NOMO-1 treated with DMSO at 0.1 percent for 48 hours (cell line): ENCODE measurements around the gene AMDHD1.
"Not testable (repeated sequence)": the region's sequence is repeated elsewhere in the genome, so short reads cannot be mapped to it uniquely, and the experiment has no call there.

ENCODE experiments used
- DNase-seq: peaks from one replicate; lab custom pipeline; 2025; ENCODE audit not compliant: unreplicated experiment; lab: John Stamatoyannopoulos, UW

The AMDHD1 gene

DNA sequence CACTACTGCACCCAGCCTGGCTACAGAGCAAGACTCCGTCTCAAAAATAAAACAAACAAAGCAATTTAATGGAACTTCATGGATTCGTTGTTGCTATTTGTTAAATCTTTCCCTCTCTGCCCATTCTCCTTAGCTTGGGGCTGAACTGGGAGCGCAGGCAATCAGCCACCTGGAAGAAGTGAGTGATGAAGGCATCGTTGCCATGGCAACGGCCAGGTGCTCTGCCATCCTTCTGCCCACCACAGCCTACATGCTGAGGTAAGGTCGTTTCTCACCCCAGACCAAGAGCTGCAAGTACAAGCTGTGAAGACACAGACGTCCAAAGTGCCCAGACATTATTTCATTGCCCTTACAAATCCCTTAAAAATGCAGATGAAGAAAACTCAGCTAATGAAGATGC is 19.1 kb downstream of the AMDHD1 start:
- no peak for DNase-seq

DNA sequence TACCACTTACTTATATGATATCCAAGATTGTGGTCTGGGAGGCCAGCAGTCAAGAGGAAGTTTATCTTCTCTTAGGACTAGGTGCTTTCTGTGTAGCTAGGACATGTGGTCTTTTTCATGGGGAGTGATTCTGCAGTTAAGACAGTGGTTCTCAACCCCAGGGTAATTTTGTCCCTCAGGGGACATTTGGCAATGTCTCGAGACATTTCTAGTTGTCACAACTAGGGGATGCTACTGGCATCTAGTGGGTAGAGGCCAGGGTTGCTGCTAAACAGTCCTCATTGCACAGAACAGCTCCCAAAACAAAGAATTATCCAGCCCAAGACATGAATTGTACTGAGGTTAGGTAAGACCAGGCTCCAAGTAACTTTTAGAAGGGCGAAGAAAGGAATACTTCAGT is 20.0 kb downstream of the AMDHD1 start:
- DNase-seq: peak; percentile 63

DNA sequence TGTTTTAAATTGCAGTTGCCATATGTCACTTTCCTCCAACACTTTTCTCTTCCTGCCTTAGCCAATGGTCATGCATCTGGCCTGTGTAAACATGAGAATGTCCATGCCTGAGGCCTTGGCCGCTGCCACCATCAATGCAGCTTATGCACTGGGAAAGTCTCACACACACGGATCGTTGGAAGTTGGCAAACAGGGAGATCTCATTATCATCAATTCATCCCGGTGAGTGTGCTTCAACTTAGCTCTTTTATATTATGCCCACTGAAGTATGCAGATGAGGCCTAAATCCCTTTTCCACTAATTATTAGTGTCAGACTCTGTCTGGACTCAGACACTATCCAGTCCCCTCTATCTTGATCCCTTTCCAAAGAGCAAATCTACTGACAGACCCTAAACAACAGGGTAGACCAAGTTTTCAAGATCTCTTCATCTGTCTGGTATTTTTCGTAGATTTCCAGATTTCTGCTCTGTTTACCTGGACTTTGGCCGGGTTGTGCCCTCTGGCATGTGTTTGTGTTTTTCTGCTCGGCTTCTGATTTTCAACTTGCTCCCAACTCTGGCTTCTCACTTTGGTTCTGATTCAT is 23.2 kb downstream of the AMDHD1 start:
- DNase-seq: no peak

DNA sequence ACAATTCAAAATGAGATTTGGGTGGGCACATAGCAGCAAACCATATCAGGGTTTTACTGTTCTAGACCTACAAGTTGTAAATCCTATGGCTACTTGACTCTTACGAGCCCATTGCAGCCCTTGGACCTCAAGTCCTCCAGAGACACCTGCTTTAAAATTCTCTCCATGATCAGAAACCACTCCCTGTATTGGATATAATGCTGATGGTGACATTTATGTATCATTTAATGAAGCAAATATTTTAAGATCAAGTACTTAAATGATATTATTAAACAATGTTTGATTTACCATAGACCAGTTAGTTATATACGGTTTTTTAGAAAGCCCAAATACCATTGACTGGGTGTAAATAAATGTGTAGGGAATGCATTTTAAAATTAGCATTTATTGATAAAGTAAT is 24.2 kb downstream of the AMDHD1 start:
- DNase-seq: no peak

DNA sequence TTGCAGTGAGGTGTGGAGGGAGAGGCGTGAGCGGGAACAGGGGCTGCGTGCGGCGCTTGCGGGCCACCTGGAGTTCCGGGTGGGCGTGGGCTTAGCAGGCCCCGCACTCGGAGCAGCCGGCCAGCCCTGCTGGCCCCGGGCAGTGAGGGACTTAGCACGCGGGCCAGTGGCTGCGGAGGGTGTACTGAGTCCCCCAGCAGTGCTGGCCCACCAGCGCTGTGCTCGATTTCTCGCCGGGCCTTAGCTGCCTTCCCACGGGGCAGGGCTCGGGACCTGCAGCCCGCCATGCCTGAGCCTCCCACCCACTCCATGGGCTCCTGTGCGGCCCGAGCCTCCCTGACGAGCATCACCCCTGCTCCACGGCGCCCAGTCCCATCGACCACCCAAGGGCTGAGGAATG is 26.0 kb downstream of the AMDHD1 start:
- not testable (repeated sequence) for DNase-seq

DNA sequence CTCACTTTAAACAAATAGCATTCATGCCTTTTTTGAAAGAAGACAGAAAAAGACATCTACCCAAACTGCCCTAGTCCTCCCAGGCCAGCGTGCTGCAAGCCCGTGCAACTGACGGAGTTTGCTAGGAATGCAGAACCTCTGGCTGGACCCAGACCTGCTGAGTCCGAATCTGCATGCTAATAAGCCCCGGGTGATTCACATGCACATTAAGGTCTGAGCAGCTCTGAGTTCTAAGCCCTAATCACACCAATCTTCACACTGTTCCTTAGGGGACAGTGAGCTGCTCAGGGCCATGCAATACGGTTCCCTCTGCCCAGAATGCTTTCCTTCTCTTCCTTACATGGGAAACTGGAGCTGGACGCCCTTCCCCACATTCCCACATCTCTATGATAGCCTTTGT is 27.8 kb downstream of the AMDHD1 start:
- DNase-seq: no peak

DNA sequence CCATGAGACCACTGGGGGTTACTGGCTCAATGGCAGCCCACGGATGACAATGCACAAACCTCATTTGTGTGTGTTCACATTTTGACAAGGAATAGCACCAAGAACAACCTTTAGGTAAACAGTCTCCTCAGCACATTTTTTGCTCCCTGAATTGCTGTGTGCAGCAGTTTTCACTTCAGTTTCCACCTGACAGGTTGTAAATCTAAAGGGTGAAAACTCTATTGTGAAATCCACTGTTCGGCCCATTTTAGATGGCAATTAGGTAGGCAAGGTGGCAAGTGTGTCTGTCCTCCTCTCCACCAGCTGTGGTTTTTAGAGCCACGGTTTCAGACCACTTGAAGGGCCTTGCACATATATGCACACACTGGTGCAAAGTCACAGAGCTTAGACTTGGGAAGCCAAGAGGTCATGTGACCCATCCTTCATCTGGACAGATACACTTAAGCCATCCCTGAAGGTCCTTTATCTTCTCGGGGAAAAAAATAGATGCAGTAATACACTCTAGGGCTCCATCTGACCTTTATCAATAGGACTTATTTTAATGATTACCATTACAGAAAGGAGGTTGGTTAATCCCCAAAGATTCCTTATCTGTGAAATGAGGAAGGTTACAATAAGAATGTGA is 29.8 kb downstream of the AMDHD1 start:
- peak; percentile 65 for DNase-seq

DNA sequence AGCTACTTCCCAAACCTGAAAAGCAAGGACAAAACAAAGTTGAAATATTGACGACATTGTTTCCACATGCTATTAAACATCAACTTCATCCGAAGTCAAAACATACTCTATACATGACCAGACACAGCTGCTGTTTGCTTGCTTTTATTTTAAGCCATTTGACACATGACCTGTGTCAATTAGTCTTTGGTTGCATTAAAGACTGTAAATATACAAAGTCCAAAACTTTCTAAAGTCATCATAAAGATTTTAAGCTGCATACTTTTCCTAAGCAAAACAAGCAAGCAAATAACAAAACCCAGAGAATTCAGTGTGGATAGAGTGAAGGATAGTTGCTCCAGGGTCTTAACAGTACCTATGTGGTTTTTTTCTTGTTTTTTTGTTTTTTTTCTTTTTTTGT is 31.2 kb downstream of the AMDHD1 start:
- DNase-seq: no peak

DNA sequence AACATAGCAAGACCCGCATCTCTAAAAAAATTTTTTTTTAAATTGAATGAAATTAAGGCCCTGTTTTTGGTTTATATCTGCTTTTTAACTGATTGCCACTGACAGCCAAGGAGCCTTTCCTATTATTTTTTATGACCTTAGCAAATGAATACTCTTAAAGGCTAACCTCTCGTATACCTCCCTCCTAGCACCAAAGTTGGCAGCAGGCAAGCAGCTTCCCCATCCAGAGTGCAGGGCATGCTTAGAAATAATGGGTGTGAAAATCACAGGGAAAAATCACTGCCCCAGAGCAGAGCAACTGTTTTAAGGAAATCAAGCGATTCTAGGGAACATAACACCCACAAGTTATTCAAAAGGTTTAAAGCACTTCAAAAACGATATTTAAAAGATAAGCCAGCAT is 32.4 kb downstream of the AMDHD1 start:
- DNase-seq: no peak

DNA sequence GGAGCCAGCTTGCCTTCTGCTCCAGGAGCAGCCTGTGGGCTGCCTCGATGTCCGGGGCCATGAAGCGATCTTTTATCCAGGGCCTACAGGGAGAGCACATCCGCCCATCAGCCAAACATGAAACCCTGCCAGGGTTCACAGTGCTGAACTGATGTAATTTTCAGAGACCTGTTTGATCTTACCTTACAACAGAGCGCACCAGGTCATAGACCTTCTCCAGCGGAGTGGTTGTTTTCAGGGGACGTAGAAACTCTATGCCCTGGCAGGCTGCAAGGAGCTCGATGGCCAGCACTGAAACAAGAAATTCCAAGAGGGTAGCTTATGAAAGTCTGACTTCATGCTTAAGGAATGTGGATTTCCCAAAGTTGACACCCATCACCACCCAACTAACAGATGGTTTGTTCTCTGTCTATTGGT is 33.3 kb downstream of the AMDHD1 start:
- no peak for DNase-seq

DNA sequence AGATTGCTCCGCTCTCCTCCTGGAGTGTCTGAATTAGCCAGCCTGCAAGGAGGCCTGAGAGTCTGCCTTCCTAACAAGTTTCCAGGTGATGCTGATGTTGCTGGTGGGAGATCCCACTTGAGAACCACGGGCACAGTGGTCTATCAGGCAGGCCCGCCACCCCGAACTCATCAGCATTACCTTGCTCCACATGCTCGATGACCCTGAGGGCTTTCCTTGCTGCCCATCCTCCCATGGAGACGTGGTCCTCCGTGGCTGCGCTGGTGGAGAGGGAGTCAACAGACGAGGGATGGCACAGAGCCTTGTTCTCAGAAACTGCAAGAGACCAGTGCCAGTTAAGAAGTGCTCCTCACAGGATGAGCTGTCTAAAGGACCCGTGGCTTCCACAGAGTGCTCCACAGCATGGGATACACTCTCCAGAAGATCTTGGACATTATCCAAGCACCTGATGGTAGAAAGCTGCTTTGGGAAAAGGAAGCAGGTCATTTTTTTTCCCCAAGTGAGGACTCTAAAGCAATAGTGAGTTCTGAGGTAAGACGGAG is 34.7 kb downstream of the AMDHD1 start:
- no peak for DNase-seq

DNA sequence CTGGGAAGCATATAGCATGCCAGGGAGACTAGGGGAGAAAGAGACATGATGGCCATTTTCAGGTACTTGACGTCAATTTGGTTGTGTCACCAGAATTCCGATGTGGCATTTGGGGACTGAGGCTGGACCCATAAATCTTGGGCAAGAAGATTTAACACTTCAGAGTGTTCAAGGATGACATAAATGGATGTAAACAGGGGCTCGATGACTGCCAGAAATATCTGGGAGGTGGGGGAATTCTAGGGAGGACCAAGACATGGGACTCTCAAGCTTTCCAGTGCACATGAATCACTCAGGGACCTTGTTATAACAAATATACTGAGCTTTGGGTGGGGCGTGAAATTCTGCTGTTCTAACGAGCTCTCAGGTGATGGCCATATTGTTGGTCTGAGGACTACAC is 35.2 kb downstream of the AMDHD1 start:
- DNase-seq: no peak

DNA sequence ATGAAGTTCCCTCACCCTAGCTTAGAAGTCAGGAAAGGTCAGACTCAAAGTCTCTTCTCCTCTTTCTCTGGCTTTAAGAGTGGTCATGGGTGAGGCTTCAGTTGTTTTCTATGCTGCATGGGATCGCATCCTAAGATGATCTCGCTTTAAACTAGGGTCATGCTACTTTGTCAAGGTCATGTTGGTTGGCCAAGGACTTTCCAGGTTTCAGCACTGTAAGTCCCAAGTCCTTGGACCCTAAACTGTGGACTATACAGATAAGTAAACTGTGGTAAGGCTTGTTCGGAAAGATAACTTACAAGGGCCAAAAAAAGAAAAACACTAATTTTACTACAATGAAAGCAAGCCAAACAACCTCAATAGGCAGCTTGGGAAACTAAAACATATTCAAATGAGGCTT is 35.6 kb downstream of the AMDHD1 start:
- DNase-seq: no peak

DNA sequence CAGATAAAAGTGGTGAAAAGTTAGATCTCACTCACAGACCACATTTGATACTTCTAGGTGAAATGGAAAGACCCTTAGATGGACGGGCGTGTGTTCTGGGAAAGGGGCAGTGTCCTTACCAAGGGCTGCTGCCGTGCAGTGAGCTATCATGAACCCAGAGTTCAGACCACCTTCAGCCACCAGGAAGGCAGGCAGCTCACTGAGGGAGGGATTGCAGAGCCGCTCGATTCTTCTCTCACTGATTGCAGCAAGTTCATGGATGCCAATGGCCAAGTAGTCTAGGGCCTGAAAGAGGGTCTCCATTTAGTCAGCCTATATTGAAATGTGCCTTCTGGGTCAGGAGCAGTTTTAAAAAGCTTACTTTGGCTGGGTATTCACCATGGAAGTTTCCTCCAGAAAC is 37.3 kb downstream of the AMDHD1 start:
- no peak for DNase-seq

DNA sequence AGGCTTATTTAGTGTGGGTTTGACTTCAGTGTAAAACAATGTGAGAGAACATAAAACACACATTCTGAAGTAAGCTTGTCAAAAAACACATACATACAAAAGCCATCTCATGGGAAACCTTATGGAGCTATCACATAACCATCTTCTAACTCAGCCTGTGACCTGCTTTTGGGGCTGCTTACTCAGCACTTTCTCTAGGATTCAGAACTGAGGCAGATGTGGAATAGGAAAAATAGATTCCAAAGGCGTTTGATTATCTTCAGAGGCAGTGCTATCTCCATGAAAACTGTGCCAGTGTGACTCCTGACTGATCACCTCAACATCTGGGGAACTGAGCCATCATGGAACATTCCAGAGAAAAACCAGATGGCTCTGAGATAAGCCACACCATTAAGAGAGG is 39.5 kb downstream of the AMDHD1 start:
- DNase-seq: no peak

DNA sequence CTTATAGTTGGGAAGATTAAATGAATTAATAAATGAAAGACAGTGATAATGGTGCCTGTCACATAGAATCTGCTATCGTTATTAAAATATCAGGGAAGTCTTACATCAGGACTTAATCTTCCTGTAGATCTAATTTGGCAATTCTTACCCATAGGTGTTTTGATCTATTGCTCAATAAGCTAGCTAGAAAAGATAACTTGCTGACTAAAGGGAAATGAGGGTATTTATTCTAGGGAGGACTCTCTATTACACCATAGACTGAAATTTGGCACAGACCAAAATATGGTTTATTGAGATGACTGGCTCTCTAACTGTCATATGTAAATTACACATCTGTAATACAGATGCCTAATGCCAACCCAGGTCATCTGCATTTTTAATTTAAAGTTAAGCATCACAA is 41.6 kb downstream of the AMDHD1 start:
- no peak for DNase-seq

DNA sequence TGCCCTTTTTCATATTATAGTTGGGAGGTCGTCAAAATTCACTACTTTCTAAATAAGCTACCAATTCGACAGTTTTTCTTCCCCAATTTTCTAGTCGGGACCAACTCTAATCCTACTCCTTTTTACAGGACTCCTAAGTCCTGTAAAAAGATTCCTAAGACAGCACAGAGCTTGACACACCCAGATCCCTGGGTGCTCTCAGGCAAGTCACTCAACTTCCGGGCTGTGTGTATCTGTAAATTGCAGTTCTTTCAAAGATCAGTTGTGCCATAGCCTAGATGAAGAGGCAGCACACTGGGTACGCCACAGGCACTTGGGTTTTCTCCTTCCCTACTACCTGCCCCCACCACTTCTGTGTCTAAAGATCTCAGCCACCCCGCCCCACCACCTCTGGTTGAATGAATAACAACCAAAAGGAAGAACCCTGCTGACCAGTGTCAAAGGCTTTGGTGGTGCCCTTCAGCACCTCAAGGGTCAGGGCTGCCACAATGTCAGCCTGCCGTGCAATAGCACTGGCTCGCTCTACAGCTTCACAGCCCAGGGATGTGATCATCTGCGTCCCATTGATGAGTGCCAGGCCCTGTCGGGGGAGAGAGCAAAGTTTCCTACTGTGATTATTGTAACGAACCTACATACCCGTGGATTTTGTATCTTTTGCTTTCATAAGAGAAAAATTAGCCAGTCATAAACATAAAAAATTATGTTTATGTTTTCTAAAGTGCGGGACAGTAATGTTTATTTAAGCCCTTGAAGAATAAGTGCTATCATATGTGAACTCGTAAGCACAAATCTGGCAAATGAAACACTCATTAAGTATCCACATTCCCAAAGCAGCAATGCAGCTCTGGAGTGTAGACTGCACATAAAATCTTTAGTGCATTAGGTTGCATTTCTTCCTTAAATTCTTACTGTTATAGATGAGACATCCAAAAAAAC is 43.8 kb downstream of the AMDHD1 start:
- no peak for DNase-seq

DNA sequence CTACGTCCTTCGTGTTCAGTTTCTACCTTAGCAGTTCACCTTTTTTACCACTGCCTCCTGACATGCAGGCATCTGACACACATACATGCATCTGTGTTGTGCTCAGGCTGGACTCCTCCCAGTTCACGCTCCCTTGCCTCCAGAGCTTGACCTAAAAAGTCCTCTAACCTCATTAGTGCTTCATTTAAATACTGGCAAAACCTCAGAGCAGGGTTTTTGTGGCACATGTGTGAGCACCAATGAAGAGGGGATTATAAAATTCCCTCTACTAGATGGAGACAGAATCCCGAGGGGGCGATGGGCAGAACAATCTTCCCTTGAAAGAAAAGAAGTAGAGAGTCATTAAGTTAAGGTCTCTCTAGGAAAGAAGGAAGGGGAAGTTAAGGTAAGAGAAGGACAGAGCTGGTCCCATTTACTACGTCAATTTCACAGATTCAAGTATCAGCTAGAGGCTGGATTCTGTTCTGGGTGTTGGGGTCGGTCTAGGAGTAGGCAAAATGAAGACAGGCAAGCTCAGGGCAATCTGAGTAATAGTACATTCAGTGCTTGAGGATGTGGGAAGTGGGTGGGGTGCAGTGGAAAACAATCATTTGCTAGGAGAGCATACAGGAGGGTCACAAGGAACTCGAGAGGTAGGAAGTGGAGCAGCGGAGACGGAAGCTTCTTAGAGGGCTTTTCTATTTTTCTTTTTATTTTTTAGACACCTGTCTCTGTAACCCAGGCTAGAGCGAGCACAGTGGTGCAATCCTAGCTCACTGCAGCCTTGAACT is 45.6 kb downstream of the AMDHD1 start:
- DNase-seq: no peak

DNA sequence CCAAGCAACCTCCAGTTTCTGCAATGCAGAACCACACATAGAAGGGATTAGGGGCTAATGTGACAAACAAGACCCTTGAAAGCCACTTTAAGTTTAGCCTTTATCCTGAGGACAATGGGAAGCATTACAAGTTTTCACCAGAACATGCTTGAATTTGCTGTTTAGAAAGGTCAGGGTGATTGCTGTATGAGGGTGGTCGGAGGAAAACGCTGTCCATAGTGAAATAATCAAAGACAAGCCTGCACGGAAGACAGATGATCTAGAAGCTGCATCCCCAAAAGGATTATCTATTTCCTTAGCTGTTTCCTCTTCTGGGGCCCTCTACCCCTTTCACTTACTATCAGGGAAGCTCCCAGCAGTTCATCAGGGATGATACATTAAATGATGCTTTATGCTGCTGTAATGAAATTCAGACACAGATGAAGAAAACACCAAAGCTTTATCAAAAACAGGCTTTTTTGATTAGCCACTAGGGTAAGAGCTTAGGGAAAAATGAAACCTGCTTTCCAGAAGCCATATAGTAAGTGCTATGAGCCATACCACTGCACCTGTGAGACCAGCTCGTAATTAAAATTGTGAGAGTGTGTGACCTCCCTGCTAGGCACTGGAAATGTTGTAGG is 46.5 kb downstream of the AMDHD1 start:
- no peak for DNase-seq

DNA sequence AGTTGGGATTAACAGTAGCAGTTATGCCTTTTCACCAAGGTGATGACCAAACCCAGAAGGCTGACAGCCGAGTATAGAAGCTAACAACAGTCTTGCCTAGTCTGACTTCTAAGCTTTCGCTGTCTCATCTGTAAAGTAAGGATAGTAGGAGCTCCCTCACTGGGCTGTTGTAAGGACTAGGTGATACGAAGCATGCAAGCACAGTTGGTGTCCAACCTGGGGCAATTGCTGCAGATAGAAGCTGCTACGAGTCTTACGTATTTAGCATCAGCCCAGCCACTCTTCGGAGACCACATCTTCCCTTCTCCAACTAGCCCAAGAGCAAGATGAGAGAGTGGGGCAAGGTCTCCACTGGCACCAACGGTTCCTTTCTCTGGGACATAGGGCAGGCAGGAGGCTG is 47.0 kb downstream of the AMDHD1 start:
- no peak for DNase-seq

DNA sequence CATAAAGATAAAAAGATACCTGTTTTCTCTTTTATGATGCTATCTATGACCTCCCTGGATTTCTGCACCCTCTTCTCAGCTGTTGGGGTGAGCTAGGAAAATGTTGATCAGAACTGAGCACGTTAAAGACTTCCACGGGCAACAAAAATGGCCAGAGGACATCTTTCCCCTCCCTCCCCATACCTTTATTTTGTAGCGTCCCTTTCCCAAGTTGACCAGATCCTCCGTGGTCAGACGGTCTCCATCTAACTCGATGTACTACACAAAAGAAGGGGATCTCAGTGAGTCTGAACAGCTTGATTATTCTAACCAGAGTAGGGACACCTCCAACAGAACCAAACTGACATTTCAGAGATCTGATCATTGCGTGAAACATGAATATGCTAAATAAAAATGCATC is 50.8 kb downstream of the AMDHD1 start:
- no peak for DNase-seq
